A549 (cell line): ENCODE data around the gene CDC42EP4. TPM values are rescaled to one million over a fixed set of nuclear protein-coding genes. Genes with fewer than 3 reads are reported as not detected.

Experiments
- ATAC-seq, 2 experiments: fragments of 200-7000 bp in 1 of 2; fragments of >200 bp in 1 of 2; cut with Nextera tagmentation in 1 of 2; cut with Tn5 transposase in 1 of 2; 3 replicates each; pipeline versions ENCODE4 v1.8.0 to v1.9.1; 2018 to 2020; ENCODE audit warnings: mild to moderate bottlenecking in 1 of 2, moderate library complexity in 1 of 2
- CTCF ChIA-PET: fragments of 300-600 bp; sonication (Branson Sonifier 250); formaldehyde crosslinking; extraction: SDS; loops from one replicate; lab custom pipeline; 2021; ENCODE audit warnings: antibody characterized with exemption, inconsistent platforms; lab: Yijun Ruan, JAX
- POLR2A ChIA-PET: fragments of 350-600 bp; formaldehyde crosslinking; extraction: SDS; loops from one replicate; lab custom pipeline; 2021; ENCODE audit warnings: antibody characterized with exemption, inconsistent platforms; lab: Yijun Ruan, JAX
- DNase-seq, 2 experiments: peaks; one replicate each; pipeline versions ENCODE4 v3.0.0 to v3.0.0-alpha.2; 2011 to 2016; ENCODE audit warnings: low read depth in 1 of 2, low spot score in 1 of 2
- FAIRE-seq: peaks from 2 replicates; lab custom pipeline; 2011; peaks lifted over from hg19 to GRCh38; lab: Jason Lieb, UNC
- H3K27ac ChIP-seq, 2 experiments: fragments of >200 bp; sonication (Bioruptor Twin); formaldehyde crosslinking; 3 replicates each; pipeline ENCODE4 v1.5.1; 2016 to 2017
- H3K4me1 ChIP-seq: fragments of >200 bp; sonication (Bioruptor Twin); formaldehyde crosslinking; 3 replicates; pipeline ENCODE4 v1.6.1; 2016
- H3K4me2 ChIP-seq: fragments of >200 bp; sonication (Bioruptor Twin); formaldehyde crosslinking; 3 replicates; pipeline ENCODE4 v1.6.1; 2016
- H3K4me3 ChIP-seq: fragments of >200 bp; sonication (Bioruptor Twin); formaldehyde crosslinking; 3 replicates; pipeline ENCODE4 v1.5.1; 2016
- H3K9me3 ChIP-seq: fragments of >200 bp; sonication (Bioruptor Twin); formaldehyde crosslinking; 3 replicates; pipeline ENCODE4 v1.6.1; 2016
- BHLHE40 ChIP-seq: IDR thresholded peaks from 2 replicates; pipeline ENCODE4 v1.6.1; 2012; ENCODE audit warnings: low read depth, low read length, inconsistent platforms
- CHD2 ChIP-seq: fragments of 150-350 bp; IDR thresholded peaks from 2 replicates; pipeline ENCODE4 v1.6.1; 2014; ENCODE audit warnings: low read length; ENCODE audit not compliant: partially characterized antibody
- CTCF ChIP-seq: fragments of >200 bp; sonication (Bioruptor Twin); formaldehyde crosslinking; IDR thresholded peaks from 3 replicates; pipeline ENCODE4 v1.5.1; 2016
- EHF ChIP-seq: fragments of 250-450 bp; sonication (Bioruptor Pico); IDR thresholded peaks from 2 replicates; pipeline ENCODE4 v1.5.0; 2020; ENCODE audit warnings: mild to moderate bottlenecking
- ELK1 ChIP-seq: fragments of 150-350 bp; IDR thresholded peaks from 2 replicates; pipeline ENCODE4 v1.6.1; 2014; ENCODE audit warnings: low read depth, mild to moderate bottlenecking, low read length
- FOSB ChIP-seq: fragments of 250-450 bp; sonication (Bioruptor Pico); IDR thresholded peaks from 2 replicates; pipeline ENCODE4 v1.5.0; 2020; ENCODE audit warnings: mild to moderate bottlenecking, moderate library complexity
- HDAC2 ChIP-seq: fragments of 200-600 bp; sonication (generic); IDR thresholded peaks from 2 replicates; pipeline ENCODE4 v1.6.1; 2016
- HOXA7 ChIP-seq: fragments of 250-450 bp; sonication (Bioruptor Pico); IDR thresholded peaks from 2 replicates; pipeline ENCODE4 v1.5.0; 2020; ENCODE audit warnings: mild to moderate bottlenecking, moderate library complexity
- HOXB5 ChIP-seq: fragments of 250-450 bp; sonication (Bioruptor Pico); IDR thresholded peaks from 2 replicates; pipeline ENCODE4 v1.5.0; 2020; ENCODE audit warnings: mild to moderate bottlenecking, moderate library complexity
- MAFK ChIP-seq: fragments of 450-650 bp; IDR thresholded peaks from 2 replicates; pipeline ENCODE4 v1.6.1; 2014; ENCODE audit not compliant: partially characterized antibody
- MAZ ChIP-seq: fragments of 150-350 bp; IDR thresholded peaks from 2 replicates; pipeline ENCODE4 v1.6.1; 2014; ENCODE audit warnings: antibody characterized with exemption, low read depth, low read length, borderline replicate concordance
- POLR2AphosphoS2 ChIP-seq: conservative IDR thresholded peaks from 2 replicates; pipeline ENCODE4 v1.6.1; 2012; ENCODE audit warnings: low read length, improper control_type of control experiment, inconsistent platforms
- RCOR1 ChIP-seq: fragments of 150-350 bp; IDR thresholded peaks from 2 replicates; pipeline ENCODE4 v1.6.1; 2014; ENCODE audit warnings: antibody characterized with exemption, low read length, low read depth
- RFX5 ChIP-seq: fragments of 450-650 bp; IDR thresholded peaks from 2 replicates; pipeline ENCODE4 v1.7.1; 2014; ENCODE audit warnings: antibody characterized with exemption, mild to moderate bottlenecking, moderate library complexity
- RNF2 ChIP-seq: fragments of 200-600 bp; sonication (generic); IDR thresholded peaks from 2 replicates; pipeline ENCODE4 v1.6.1; 2016; ENCODE audit warnings: low read depth, mild to moderate bottlenecking, antibody characterized with exemption, moderate library complexity, borderline replicate concordance
- SREBF2 ChIP-seq: fragments of 450-650 bp; IDR thresholded peaks from 2 replicates; pipeline ENCODE4 v1.6.1; 2014; ENCODE audit warnings: mild to moderate bottlenecking, moderate library complexity
- TP53 ChIP-seq: fragments of 250-450 bp; sonication (Bioruptor Pico); IDR thresholded peaks from 2 replicates; pipeline ENCODE4 v1.5.0; 2021; ENCODE audit warnings: mild to moderate bottlenecking, moderate library complexity
- ZC3H11A ChIP-seq: fragments of 450-650 bp; IDR thresholded peaks from 2 replicates; pipeline ENCODE4 v1.6.1; 2014; ENCODE audit warnings: antibody characterized with exemption, mild to moderate bottlenecking
- ZNF302 ChIP-seq: fragments of 250-450 bp; sonication (Bioruptor Pico); IDR thresholded peaks from 2 replicates; pipeline ENCODE4 v1.9.0; 2021; ENCODE audit warnings: inconsistent platforms, mild to moderate bottlenecking, moderate library complexity
- WGBS: methylation state at CpG from one replicate; pipeline ENCODE4 v1.1.6; 2017; ENCODE audit errors: missing lambda C conversion rate; 5-methylcytosine and 5-hydroxymethylcytosine counted together
- polyA plus RNA-seq, 4 experiments: library from polyadenylated mRNA; depleted of rRNA in 3 of 4; stranded (reverse); fragments of >200 nt; fragmentation: RNase III in 1 of 4; extraction: RNeasy Plus Mini Kit Qiagen cat#74134 plus additional on column Dnase treatment in 1 of 4; gene quantifications; 2 replicates in 3 of 4; 3 replicates in 1 of 4; pipeline ENCODE4 v1.2.3, GENCODE V29; 2011 to 2017
- TF ChIP-seq, protein P1 (sequence below): IDR thresholded peaks from 2 replicates; pipeline ENCODE4 v1.6.1; 2012; ENCODE audit warnings: low read depth, borderline replicate concordance

CDC42EP4 gene
- polyA plus RNA-seq, 2 of the 4 experiments (the other 2 are of a cell fraction) = 33.8 to 65.7 TPM

GRCh38 chr17:73317513-73318426, 6.0 kb upstream of the CDC42EP4 start:
- FAIRE-seq = no peak
- Histone ChIP-seq H3K9me3 (peaks cover 3% of the 10 kb centered on the region; the same call in 1 of the 3 replicates), H3K4me3 (no peak overlapping the region), H3K4me2 (no peak overlapping the region), H3K27ac (peak overlapping the region in 1 of 2 experiments; percentile 18; a peak in 1 of 6 replicates), H3K4me1 (peaks cover 6% of the 10 kb centered on the region)
- 73% methylated on average over 9 of the region's 9 CpGs for WGBS
- ChIA-PET POLR2A (no interaction called here), CTCF (interaction anchor here (0.7 to 29.0 kb wide), 7 partner anchors 10 to 126 kb away, joined by 3 to 385 read pairs (median 9); partner anchors contain the start of gene COG1)
- TF ChIP-seq MAZ (no peak), CHD2 (no peak)
- no peak for DNase-seq
- ATAC-seq = no peak

- DNase-seq (no peak), FAIRE-seq (no peak), ATAC-seq (no peak)
- Histone ChIP-seq H3K9me3 (no peaks in the 10 kb centered on the region), H3K27ac (0 out of 6 replicates have a peak overlapping the region, but pooled peaks of 1 of the 2 experiments have one; percentile 18), H3K4me2 (no peak overlapping the region), H3K4me1 (peaks cover 10% of the 10 kb centered on the region), H3K4me3 (no peak overlapping the region)
- ChIA-PET CTCF (interaction anchor here (0.9 to 29.0 kb wide), 5 partner anchors 9 to 125 kb away, joined by 4 to 385 read pairs (median 11); partner anchors contain the start of gene COG1), POLR2A (no interaction called here)
- TF ChIP-seq POLR2AphosphoS2 (no peak), ZC3H11A (no peak), EHF (no peak), RFX5 (no peak), RNF2 (no peak), RCOR1 (no peak), ZNF302 (CRISPR knock-in tag) (no peak)
- 63% methylated on average over 8 of the region's 8 CpGs for WGBS
Observed at GRCh38 chr17:73316919-73317505, 5.2 kb upstream of the CDC42EP4 start.

DNA sequence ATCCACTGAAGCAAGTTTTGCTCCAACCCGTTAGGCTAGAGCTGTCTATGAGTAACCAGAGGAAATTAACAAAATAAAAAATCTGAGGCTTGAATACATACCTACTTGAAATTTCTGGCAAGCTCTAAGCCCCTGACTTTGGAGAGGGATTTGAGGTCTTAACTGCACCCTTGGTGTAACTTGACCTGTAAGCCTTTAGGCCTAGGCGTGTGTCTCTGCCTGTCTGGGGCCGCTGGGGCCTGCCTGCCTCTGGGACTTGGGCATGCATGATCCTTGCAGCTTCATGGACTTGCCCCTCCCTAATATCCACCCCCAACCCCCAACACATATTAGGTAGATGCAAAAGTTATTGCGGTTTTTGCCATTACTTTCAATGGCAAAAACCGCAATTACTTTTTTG, 3.7 kb upstream of the CDC42EP4 start:
- ATAC-seq (no peak), FAIRE-seq (no peak), DNase-seq (no peak)
- Histone ChIP-seq H3K9me3 (no peaks in the 10 kb centered on the region), H3K4me2 (no peak overlapping the region), H3K27ac (no peak overlapping the region), H3K4me1 (peaks cover 10% of the 10 kb centered on the region), H3K4me3 (no peak overlapping the region)
- WGBS = 57% methylated on average over 5 of the region's 5 CpGs
- ChIA-PET CTCF (interaction anchor here (1.2 to 29.0 kb wide), 5 partner anchors 10 to 60 kb away, joined by 3 to 385 read pairs (median 14); no protein-coding TSS in a partner anchor), POLR2A (no interaction called here)
- TF ChIP-seq CTCF (no peak), POLR2AphosphoS2 (no peak), RFX5 (no peak), MAFK (no peak), FOSB (no peak), HDAC2 (no peak), TP53 (CRISPR knock-in tag) (no peak), HOXB5 (CRISPR knock-in tag) (no peak), SREBF2 (no peak), HOXA7 (no peak), BHLHE40 (no peak), RCOR1 (no peak), RNF2 (no peak), ELK1 (no peak)
- TF ChIP-seq, protein P1, sequence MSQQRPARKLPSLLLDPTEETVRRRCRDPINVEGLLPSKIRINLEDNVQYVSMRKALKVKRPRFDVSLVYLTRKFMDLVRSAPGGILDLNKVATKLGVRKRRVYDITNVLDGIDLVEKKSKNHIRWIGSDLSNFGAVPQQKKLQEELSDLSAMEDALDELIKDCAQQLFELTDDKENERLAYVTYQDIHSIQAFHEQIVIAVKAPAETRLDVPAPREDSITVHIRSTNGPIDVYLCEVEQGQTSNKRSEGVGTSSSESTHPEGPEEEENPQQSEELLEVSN = no peak
